ENCODE data around the gene MACROD2. TPM values are rescaled to one million over a fixed set of nuclear protein-coding genes. Genes with fewer than 3 reads are reported as not detected.

Gene MACROD2
- total RNA-seq, 1 donor from 2014 or later = 2.5 TPM

DNA sequence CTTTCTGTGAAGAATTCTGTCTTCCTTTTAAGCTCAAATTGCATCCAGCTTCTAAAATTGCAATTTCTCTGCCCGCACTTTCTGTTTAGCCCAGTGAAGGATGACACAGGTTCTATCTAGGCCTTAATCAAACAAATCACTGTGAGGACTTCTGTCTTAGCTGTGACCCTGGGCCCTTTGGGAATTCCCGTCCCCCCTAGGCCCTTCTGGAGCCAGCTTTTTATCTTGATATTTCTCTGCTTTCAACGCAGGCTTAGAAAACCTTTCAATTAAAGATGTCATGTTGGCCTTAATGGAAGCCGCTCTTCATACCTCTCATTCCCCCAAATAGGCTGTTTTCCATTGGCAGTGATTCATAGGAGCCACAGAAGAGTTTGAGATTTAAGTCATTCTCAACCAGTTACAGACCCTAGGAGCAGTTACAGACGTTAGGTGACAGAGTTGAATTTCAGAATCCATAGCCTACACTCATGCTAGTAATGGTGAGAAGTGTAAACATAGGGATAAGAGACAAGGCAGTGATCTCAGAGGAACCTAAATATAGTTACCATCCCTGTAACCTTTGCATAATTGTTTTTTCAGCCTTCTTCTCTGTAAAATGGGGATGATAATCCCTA is 416.9 kb downstream of the MACROD2 start:
- DNase-seq (ENCODE audit: extremely low spot score, unreplicated experiment) = no peak
- H3K27ac Mint-ChIP-seq (ENCODE audit: unreplicated experiment) = no peak overlapping the region
- no peak overlapping the region for H3K4me3 Mint-ChIP-seq (ENCODE audit: unreplicated experiment)

GRCh38 chr20:14413835-14414234 is 418.5 kb downstream of the MACROD2 start:
- Mint-ChIP-seq H3K9me3 (ENCODE audit: unreplicated experiment) (no peaks in the 10 kb centered on the region), H3K27ac (ENCODE audit: unreplicated experiment) (no peak overlapping the region), H3K27me3 (ENCODE audit: unreplicated experiment) (no peaks in the 10 kb centered on the region), H3K36me3 (ENCODE audit: unreplicated experiment) (no peaks in the 10 kb centered on the region), H3K4me1 (ENCODE audit: unreplicated experiment) (no peaks in the 10 kb centered on the region), H3K4me3 (ENCODE audit: unreplicated experiment) (no peak overlapping the region)
- TF ChIP-seq, protein P1, sequence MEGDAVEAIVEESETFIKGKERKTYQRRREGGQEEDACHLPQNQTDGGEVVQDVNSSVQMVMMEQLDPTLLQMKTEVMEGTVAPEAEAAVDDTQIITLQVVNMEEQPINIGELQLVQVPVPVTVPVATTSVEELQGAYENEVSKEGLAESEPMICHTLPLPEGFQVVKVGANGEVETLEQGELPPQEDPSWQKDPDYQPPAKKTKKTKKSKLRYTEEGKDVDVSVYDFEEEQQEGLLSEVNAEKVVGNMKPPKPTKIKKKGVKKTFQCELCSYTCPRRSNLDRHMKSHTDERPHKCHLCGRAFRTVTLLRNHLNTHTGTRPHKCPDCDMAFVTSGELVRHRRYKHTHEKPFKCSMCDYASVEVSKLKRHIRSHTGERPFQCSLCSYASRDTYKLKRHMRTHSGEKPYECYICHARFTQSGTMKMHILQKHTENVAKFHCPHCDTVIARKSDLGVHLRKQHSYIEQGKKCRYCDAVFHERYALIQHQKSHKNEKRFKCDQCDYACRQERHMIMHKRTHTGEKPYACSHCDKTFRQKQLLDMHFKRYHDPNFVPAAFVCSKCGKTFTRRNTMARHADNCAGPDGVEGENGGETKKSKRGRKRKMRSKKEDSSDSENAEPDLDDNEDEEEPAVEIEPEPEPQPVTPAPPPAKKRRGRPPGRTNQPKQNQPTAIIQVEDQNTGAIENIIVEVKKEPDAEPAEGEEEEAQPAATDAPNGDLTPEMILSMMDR (IDR thresholded peaks at IDR 0.05) = no peak
- no peak for DNase-seq (ENCODE audit: extremely low spot score, unreplicated experiment)

More for the DNA sequence above, 416.9 kb downstream of the MACROD2 start:
- no peaks in the 10 kb centered on the region for H3K27me3 Mint-ChIP-seq (ENCODE audit: unreplicated experiment)
- no peaks in the 10 kb centered on the region for H3K9me3 Mint-ChIP-seq (ENCODE audit: unreplicated experiment)
- TF ChIP-seq, protein P1 (IDR thresholded peaks at IDR 0.05) = no peak
- H3K4me1 Mint-ChIP-seq (ENCODE audit: unreplicated experiment) = no peaks in the 10 kb centered on the region
- H3K36me3 Mint-ChIP-seq (ENCODE audit: unreplicated experiment) = no peaks in the 10 kb centered on the region

DNA sequence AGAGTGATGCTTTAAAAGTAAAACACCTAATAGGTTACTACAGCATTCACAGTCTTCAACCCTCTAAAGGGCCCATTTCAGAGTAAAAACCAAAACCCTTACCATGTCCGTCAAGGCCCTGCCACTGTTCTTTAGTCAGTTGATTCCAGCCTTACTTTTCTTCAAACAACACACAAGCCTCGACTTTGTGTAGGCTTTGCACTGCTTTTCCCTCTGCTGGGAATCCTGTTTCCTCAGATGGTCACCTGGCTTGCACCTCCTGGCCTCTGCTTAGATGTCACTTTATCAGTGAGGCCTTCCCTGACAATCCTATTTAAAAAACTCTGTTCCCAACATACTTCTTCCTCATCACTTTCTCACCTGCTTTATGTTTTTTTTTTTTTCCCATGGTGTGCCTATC is 419.2 kb downstream of the MACROD2 start:
- Mint-ChIP-seq H3K27ac (ENCODE audit: unreplicated experiment) (no peak overlapping the region), H3K9me3 (ENCODE audit: unreplicated experiment) (no peaks in the 10 kb centered on the region), H3K36me3 (ENCODE audit: unreplicated experiment) (no peaks in the 10 kb centered on the region), H3K4me1 (ENCODE audit: unreplicated experiment) (no peaks in the 10 kb centered on the region), H3K4me3 (ENCODE audit: unreplicated experiment) (no peak overlapping the region), H3K27me3 (ENCODE audit: unreplicated experiment) (no peaks in the 10 kb centered on the region)
- DNase-seq (ENCODE audit: extremely low spot score, unreplicated experiment) = no peak
- TF ChIP-seq, protein P1 (IDR thresholded peaks at IDR 0.05) = no peak

- Mint-ChIP-seq H3K9me3 (ENCODE audit: unreplicated experiment) (no peaks in the 10 kb centered on the region), H3K4me3 (ENCODE audit: unreplicated experiment) (no peak overlapping the region), H3K27me3 (ENCODE audit: unreplicated experiment) (no peaks in the 10 kb centered on the region), H3K27ac (ENCODE audit: unreplicated experiment) (no peak overlapping the region), H3K4me1 (ENCODE audit: unreplicated experiment) (no peaks in the 10 kb centered on the region), H3K36me3 (ENCODE audit: unreplicated experiment) (no peaks in the 10 kb centered on the region)
- no peak for DNase-seq (ENCODE audit: extremely low spot score, unreplicated experiment)
- TF ChIP-seq, protein P1 (IDR thresholded peaks at IDR 0.05) = no peak
These were observed 420.2 kb downstream of the MACROD2 start for GRCh38 chr20:14415467-14415866.

DNA sequence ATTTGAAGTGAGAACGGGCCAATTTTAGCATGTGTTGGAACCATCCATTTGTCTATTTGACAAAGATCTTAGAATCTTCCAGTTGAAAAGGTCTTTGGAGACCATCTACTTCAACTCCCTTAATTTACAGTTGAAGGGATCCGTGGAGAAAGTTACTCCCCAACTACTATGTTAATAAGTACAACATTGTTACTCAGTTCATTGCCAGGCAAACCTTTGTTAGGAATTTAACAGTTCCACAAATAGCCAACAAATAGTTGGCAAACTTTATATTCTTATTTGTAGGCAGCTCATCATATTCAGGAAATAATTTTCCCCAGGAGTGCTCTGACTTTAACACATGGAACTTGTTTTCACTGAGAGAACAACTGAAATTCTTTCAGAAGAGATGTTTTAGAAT is 423.1 kb downstream of the MACROD2 start:
- H3K27me3 Mint-ChIP-seq (ENCODE audit: unreplicated experiment) = no peaks in the 10 kb centered on the region
- TF ChIP-seq, protein P1 (IDR thresholded peaks at IDR 0.05) = no peak
- no peaks in the 10 kb centered on the region for H3K36me3 Mint-ChIP-seq (ENCODE audit: unreplicated experiment)
- no peak for DNase-seq (ENCODE audit: extremely low spot score, unreplicated experiment)
- peaks cover 4% of the 10 kb centered on the region for H3K9me3 Mint-ChIP-seq (ENCODE audit: unreplicated experiment)
- H3K27ac Mint-ChIP-seq (ENCODE audit: unreplicated experiment) = no peak overlapping the region
- H3K4me1 Mint-ChIP-seq (ENCODE audit: unreplicated experiment) = no peaks in the 10 kb centered on the region
- no peak overlapping the region for H3K4me3 Mint-ChIP-seq (ENCODE audit: unreplicated experiment)

Data from osteocyte (in vitro differentiated cells).